Loucy (cell line): ENCODE measurements around the gene COL5A1.

Source experiments
- H2AFZ ChIP-seq: fragments of 200-600 bp; sonication (generic); 2 replicates; pipeline ENCODE4 v1.6.0; 2016; ENCODE audit warnings: antibody characterized with exemption, mild to moderate bottlenecking, low read length, moderate library complexity
- H3F3A ChIP-seq: fragments of 200-600 bp; 2 replicates; pipeline ENCODE4 v1.6.0; 2016; ENCODE audit warnings: antibody characterized with exemption, low read depth, mild to moderate bottlenecking
- H3K27me3 ChIP-seq: fragments of 200-600 bp; sonication (generic); 2 replicates; pipeline ENCODE4 v1.6.1; 2014; ENCODE audit warnings: low read length, mild to moderate bottlenecking; ENCODE audit not compliant: insufficient read depth, poor library complexity, severe bottlenecking
- H3K36me3 ChIP-seq: fragments of 200-600 bp; sonication (generic); 2 replicates; pipeline ENCODE4 v1.6.1; 2016; ENCODE audit warnings: low read length; ENCODE audit not compliant: insufficient read depth
- H3K4me1 ChIP-seq: fragments of 200-600 bp; sonication (generic); 2 replicates; pipeline ENCODE4 v1.5.1; 2014; ENCODE audit warnings: low read length, mild to moderate bottlenecking; ENCODE audit not compliant: insufficient read depth, poor library complexity, severe bottlenecking
- H3K4me2 ChIP-seq: fragments of 200-600 bp; sonication (generic); 2 replicates; pipeline ENCODE4 v1.6.0; 2014; ENCODE audit warnings: antibody characterized with exemption, low read length, low read depth, mild to moderate bottlenecking; ENCODE audit not compliant: poor library complexity, severe bottlenecking
- H3K4me3 ChIP-seq: fragments of 200-600 bp; sonication (generic); 2 replicates; pipeline ENCODE4 v1.5.1; 2014; ENCODE audit warnings: low read length, mild to moderate bottlenecking, mixed read lengths; ENCODE audit not compliant: poor library complexity, severe bottlenecking
- H3K79me2 ChIP-seq: fragments of 200-600 bp; sonication (generic); 2 replicates; pipeline ENCODE4 v1.6.1; 2014; ENCODE audit warnings: low read length; ENCODE audit not compliant: insufficient read depth
- H3K9ac ChIP-seq: fragments of 200-600 bp; sonication (generic); 2 replicates; pipeline ENCODE4 v1.6.0; 2014; ENCODE audit warnings: mild to moderate bottlenecking, low read depth, low read length, moderate library complexity; ENCODE audit not compliant: poor library complexity, severe bottlenecking
- H3K9me2 ChIP-seq: fragments of 200-600 bp; sonication (generic); replicated peaks from 2 replicates; pipeline ENCODE4 v1.6.1; 2016; ENCODE audit warnings: low read depth, low read length, mixed read lengths
- H3K9me3 ChIP-seq: fragments of 200-600 bp; sonication (generic); 2 replicates; pipeline ENCODE4 v1.6.1; 2014; ENCODE audit warnings: mild to moderate bottlenecking, antibody characterized with exemption, low read length, low read depth; ENCODE audit not compliant: insufficient read depth
- H4K20me1 ChIP-seq: fragments of 200-600 bp; sonication (generic); 2 replicates; pipeline ENCODE4 v1.6.0; 2014; ENCODE audit warnings: antibody characterized with exemption, low read length, mild to moderate bottlenecking; ENCODE audit not compliant: insufficient read depth, poor library complexity, severe bottlenecking
- CTCF ChIP-seq: fragments of 200-600 bp; sonication (generic); conservative IDR thresholded peaks from 2 replicates; pipeline ENCODE4 v1.5.1; 2014; ENCODE audit warnings: mild to moderate bottlenecking, antibody characterized with exemption, low read length
- EZH2phosphoT487 ChIP-seq: fragments of 200-600 bp; IDR thresholded peaks from 2 replicates; pipeline ENCODE4 v1.6.1; 2018; ENCODE audit warnings: antibody characterized with exemption, mild to moderate bottlenecking, moderate library complexity, borderline replicate concordance

Gene COL5A1

GRCh38 chr9:134678206-134678605 lies 36.6 kb downstream of the COL5A1 start:
- H3K9me2 ChIP-seq: no peaks in the 10 kb centered on the region
- H3K4me3 ChIP-seq: no peak overlapping the region
- H3K9me3 ChIP-seq: no peaks in the 10 kb centered on the region
- no peaks in the 10 kb centered on the region for H3K79me2 ChIP-seq
- H3K4me1 ChIP-seq: no peaks in the 10 kb centered on the region
- H3K27me3 ChIP-seq: no peaks in the 10 kb centered on the region
- no peak overlapping the region for H2AFZ ChIP-seq
- no peaks in the 10 kb centered on the region for H3K36me3 ChIP-seq
- TF ChIP-seq CTCF (no peak), EZH2phosphoT487 (no peak)
- no peak overlapping the region for H3K9ac ChIP-seq
- no peaks in the 10 kb centered on the region for H4K20me1 ChIP-seq
- no peaks in the 10 kb centered on the region for H3F3A ChIP-seq
- H3K4me2 ChIP-seq: no peak overlapping the region

GRCh38 chr9:134678666-134679443 lies 37.3 kb downstream of the COL5A1 start:
- Histone ChIP-seq H2AFZ (no peak overlapping the region), H3K79me2 (no peaks in the 10 kb centered on the region), H3K36me3 (no peaks in the 10 kb centered on the region), H3K9ac (no peak overlapping the region), H3K4me3 (no peak overlapping the region), H3K27me3 (no peaks in the 10 kb centered on the region), H3F3A (no peaks in the 10 kb centered on the region), H3K9me2 (no peaks in the 10 kb centered on the region), H3K4me1 (no peaks in the 10 kb centered on the region), H4K20me1 (no peaks in the 10 kb centered on the region), H3K9me3 (no peaks in the 10 kb centered on the region), H3K4me2 (no peak overlapping the region)
- TF ChIP-seq EZH2phosphoT487 (no peak), CTCF (no peak)

GRCh38 chr9:134679616-134680392 lies 38.2 kb downstream of the COL5A1 start:
- Histone ChIP-seq H3K27me3 (no peaks in the 10 kb centered on the region), H3K9ac (no peak overlapping the region), H3K79me2 (no peaks in the 10 kb centered on the region), H3K4me1 (no peaks in the 10 kb centered on the region), H3K4me3 (no peak overlapping the region), H3K9me2 (no peaks in the 10 kb centered on the region), H3K9me3 (no peaks in the 10 kb centered on the region), H2AFZ (no peak overlapping the region), H3K36me3 (no peaks in the 10 kb centered on the region), H3F3A (no peaks in the 10 kb centered on the region), H3K4me2 (no peak overlapping the region), H4K20me1 (no peaks in the 10 kb centered on the region)
- no peak for TF ChIP-seq EZH2phosphoT487
- TF ChIP-seq CTCF: no peak
